ENCODE measurements around the gene ATRNL1. TPM values are rescaled to one million over a fixed set of nuclear protein-coding genes. Genes with fewer than 3 reads are reported as not detected.

ATRNL1 gene
- polyA plus RNA-seq, 2 of the 4 experiments (the other 2 are of a cell fraction): 0.13 to 0.34 TPM

GRCh38 chr10:115845921-115846320 is 752.8 kb downstream of the ATRNL1 start:
- H3K4me3 ChIP-seq: no peak overlapping the region
- 83% methylated on average over 1 of the region's 1 CpG for WGBS (ENCODE audit: missing lambda C conversion rate)
- no peaks in the 10 kb centered on the region for H3K9me3 ChIP-seq
- ATAC-seq (no peak), DNase-seq (ENCODE audit: low read depth in 1 of 2, low spot score in 1 of 2) (no peak), FAIRE-seq (no peak)
- TF ChIP-seq ZFP36 (IDR thresholded peaks at IDR 0.05; ENCODE audit: borderline replicate concordance, partially characterized antibody) (no peak), ELK1 (IDR thresholded peaks at IDR 0.05; ENCODE audit: low read depth, low read length) (no peak), POLR2A (IDR thresholded peaks at IDR 0.05; ENCODE audit: low read length) (no peak), HOXB5 (CRISPR knock-in tag; IDR thresholded peaks at IDR 0.05) (no peak), RFX5 (IDR thresholded peaks at IDR 0.05) (no peak), HOXB13 (CRISPR knock-in tag; IDR thresholded peaks at IDR 0.05; ENCODE audit: low read depth) (no peak), RAD21 (conservative IDR thresholded peaks at IDR 0.05 in 1 of 2, IDR thresholded peaks at IDR 0.05 in 1 of 2) (no peak)
- no peak overlapping the region for H3K4me2 ChIP-seq
- CTCF ChIA-PET: no interaction called here
- no peak overlapping the region for H3K27ac ChIP-seq
- no peaks in the 10 kb centered on the region for H3K4me1 ChIP-seq
- POLR2A ChIA-PET: no interaction called here

GRCh38 chr10:115846528-115846927 is 753.4 kb downstream of the ATRNL1 start:
- ChIA-PET CTCF (no interaction called here), POLR2A (no interaction called here)
- FAIRE-seq: no peak
- Histone ChIP-seq H3K4me2 (no peak overlapping the region), H3K4me3 (no peak overlapping the region), H3K4me1 (no peaks in the 10 kb centered on the region), H3K9me3 (no peaks in the 10 kb centered on the region), H3K27ac (no peak overlapping the region)
- DNase-seq (ENCODE audit: low read depth in 1 of 2, low spot score in 1 of 2): no peak
- 57% methylated on average over 1 of the region's 1 CpG for WGBS (ENCODE audit: missing lambda C conversion rate)
- ATAC-seq: no peak
- TF ChIP-seq RARB (CRISPR knock-in tag; IDR thresholded peaks at IDR 0.05) (no peak), KDM1A (IDR thresholded peaks at IDR 0.05; ENCODE audit: low read depth) (no peak), EP300 (IDR thresholded peaks at IDR 0.05) (no peak), ATOH8 (CRISPR knock-in tag; IDR thresholded peaks at IDR 0.05; ENCODE audit: low read depth) (no peak), HOXA7 (CRISPR knock-in tag; IDR thresholded peaks at IDR 0.05) (no peak), USF2 (IDR thresholded peaks at IDR 0.05) (no peak), PBX3 (IDR thresholded peaks at IDR 0.05) (no peak), RFX5 (IDR thresholded peaks at IDR 0.05) (no peak), GATA3 (IDR thresholded peaks at IDR 0.05; ENCODE audit: borderline replicate concordance) (no peak), ZFP36 (IDR thresholded peaks at IDR 0.05; ENCODE audit: borderline replicate concordance, partially characterized antibody) (no peak), HEYL (CRISPR knock-in tag; IDR thresholded peaks at IDR 0.05) (no peak), NFE2L2 (conservative IDR thresholded peaks at IDR 0.05; ENCODE audit: low read length) (no peak), HDAC2 (IDR thresholded peaks at IDR 0.05) (no peak), MYC (IDR thresholded peaks at IDR 0.05; ENCODE audit: borderline replicate concordance, low read length) (no peak), EHMT2 (IDR thresholded peaks at IDR 0.05; ENCODE audit: low read depth) (no peak)

GRCh38 chr10:115849197-115849596 is 756.0 kb downstream of the ATRNL1 start:
- no peaks in the 10 kb centered on the region for H3K9me3 ChIP-seq
- FAIRE-seq (no peak), ATAC-seq (no peak), DNase-seq (ENCODE audit: low read depth in 1 of 2, low spot score in 1 of 2) (no peak)
- no peak overlapping the region for H3K4me3 ChIP-seq
- 17% methylated on average over 2 of the region's 2 CpGs for whole genome bisulfite sequencing (ENCODE audit: missing lambda C conversion rate)
- H3K4me1 ChIP-seq: no peaks in the 10 kb centered on the region
- CTCF ChIA-PET: interaction anchor here (1.5 kb wide), 1 partner anchor 11 kb away, joined by 4 read pairs; no protein-coding TSS in a partner anchor
- H3K27ac ChIP-seq: no peak overlapping the region
- POLR2A ChIA-PET: no interaction called here
- H3K4me2 ChIP-seq: no peak overlapping the region
- TF ChIP-seq BHLHE40 (IDR thresholded peaks at IDR 0.05; ENCODE audit: low read depth, low read length): no peak
- TF ChIP-seq HEYL (CRISPR knock-in tag; IDR thresholded peaks at IDR 0.05): no peak
- no peak for TF ChIP-seq HES2 (IDR thresholded peaks at IDR 0.05)
- no peak for TF ChIP-seq EHMT2 (IDR thresholded peaks at IDR 0.05; ENCODE audit: low read depth)
- TF ChIP-seq NFE2L2 (conservative IDR thresholded peaks at IDR 0.05; ENCODE audit: low read length): no peak
- TF ChIP-seq HMGXB4 (CRISPR knock-in tag; IDR thresholded peaks at IDR 0.05; ENCODE audit: borderline replicate concordance): no peak

All from A549 (cell line).